Renal cortex interstitium (tissue), 11 donors: ENCODE results near the gene GABBR2. TPM values are rescaled to one million over a fixed set of nuclear protein-coding genes. Genes with fewer than 3 reads are reported as not detected.

Source experiments
- DNase-seq, 11 donors: peaks; one replicate each; pipeline ENCODE4 v3.0.0-alpha.2; 2013; ENCODE audit warnings: low read depth in 9 of 11, low spot score in 4 of 11; ENCODE audit errors: extremely low read depth in 1 of 11
- polyA plus RNA-seq, 3 donors: library from polyadenylated mRNA; unstranded; fragments of 120-200 nt; gene quantifications; one replicate each; pipeline ENCODE4 v1.2.1, GENCODE V29; 2013; ENCODE audit not compliant: insufficient read length in 3 of 3

Gene GABBR2
- polyA plus RNA-seq, 3 donors, result 4.5 to 5.2 (median 5.0) TPM

DNA sequence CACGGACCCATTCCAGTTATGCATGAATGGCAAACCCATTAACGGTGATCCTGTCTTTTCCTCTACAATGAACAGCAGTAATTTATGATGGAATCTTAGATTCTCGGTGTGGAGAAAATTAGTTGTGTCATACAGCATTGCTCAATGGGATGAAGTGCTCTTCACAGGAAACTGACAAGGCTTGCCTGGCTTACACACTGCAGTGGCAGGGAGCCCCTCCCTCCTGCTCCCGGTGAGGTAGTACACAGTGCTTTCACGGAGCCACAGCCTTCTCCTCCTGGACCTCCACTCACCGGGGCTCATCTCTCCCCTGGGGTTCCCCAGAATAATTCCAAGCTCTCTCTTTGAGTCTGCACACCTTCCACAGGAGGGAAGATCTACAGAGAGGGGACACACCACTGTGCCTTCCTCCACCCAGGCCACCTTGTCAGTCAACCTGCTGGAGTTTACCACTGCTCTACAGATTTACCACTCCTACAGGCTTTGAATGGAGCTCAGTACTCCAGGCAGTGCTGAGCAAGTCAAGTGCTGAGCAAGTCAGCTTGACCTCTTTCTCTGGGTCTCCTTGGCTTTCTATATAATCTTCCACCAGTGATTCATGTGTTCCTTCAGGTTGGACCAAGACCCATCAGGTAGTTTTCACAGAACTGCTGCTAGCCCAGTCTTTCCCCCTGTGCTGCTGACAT lies 394.2 kb downstream of the GABBR2 start:
- no peak for DNase-seq

DNA sequence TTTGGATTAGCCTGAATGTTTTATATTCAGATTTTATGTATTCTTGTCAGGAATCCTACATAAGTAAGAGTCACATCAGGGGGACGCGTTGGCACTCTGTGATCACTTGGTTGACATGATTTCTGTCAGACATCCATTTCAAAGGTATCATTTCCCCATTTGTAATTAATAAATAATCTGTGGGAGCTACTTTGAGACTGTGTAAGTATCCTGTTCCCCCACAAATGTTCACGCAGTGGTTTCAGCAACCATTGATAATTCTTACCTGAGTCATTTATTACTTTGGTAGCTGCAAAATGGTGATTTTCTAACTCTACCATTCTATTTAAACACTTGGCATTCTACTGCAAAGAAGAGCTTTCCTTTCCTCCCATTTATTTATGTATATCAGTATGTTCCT lies 396.4 kb downstream of the GABBR2 start:
- DNase-seq, result no peak

DNA sequence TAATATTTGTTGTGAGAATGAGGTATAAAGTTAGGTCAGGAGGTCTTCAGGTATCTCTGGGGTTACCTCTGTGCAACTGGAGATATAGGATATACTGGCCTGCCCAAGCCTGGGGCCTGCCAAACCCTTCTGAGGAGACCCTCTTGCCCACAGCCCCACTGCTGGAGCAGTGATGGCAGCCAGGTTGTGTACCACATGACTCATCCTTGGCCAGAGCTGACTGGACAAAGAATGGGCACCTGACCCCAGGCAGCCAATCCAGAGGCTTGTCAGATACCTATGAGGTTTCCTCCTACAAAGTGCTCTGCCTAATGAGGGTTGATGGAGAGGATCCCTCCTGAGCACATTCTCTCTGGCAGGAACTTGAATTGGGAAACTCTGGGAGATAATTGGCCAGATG lies 397.2 kb downstream of the GABBR2 start:
- no peak for DNase-seq

DNA sequence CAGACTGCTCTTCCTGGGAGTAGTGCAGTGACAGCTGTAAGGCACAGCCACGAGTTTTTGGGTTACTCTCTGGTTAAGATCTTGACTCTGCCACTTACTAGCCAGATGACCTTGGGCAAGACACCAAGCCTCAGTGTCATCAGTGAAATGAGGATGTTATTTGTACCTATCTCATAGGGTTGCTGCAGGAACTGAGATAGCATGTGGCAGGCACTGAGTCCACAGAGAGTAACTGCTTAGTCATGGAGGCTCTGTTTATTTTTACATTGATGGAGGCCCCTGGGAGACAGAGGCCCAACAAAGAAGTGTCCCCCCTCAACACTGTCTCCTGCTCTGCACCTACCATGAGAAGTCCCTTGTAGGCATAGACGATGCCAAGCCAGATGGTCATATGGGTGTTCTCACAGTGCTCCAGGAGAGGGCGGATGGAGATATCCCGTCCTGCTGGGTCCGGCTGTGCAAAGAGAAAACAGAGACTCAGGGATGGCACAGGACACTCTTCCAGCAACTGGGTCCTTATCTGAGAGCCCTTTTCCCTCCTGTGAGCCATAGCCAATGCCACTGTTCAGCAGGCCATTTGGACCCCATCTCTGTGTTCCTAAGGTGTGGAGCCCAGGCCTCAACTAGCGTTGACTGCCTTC lies 397.9 kb downstream of the GABBR2 start:
- no peak for DNase-seq

DNA sequence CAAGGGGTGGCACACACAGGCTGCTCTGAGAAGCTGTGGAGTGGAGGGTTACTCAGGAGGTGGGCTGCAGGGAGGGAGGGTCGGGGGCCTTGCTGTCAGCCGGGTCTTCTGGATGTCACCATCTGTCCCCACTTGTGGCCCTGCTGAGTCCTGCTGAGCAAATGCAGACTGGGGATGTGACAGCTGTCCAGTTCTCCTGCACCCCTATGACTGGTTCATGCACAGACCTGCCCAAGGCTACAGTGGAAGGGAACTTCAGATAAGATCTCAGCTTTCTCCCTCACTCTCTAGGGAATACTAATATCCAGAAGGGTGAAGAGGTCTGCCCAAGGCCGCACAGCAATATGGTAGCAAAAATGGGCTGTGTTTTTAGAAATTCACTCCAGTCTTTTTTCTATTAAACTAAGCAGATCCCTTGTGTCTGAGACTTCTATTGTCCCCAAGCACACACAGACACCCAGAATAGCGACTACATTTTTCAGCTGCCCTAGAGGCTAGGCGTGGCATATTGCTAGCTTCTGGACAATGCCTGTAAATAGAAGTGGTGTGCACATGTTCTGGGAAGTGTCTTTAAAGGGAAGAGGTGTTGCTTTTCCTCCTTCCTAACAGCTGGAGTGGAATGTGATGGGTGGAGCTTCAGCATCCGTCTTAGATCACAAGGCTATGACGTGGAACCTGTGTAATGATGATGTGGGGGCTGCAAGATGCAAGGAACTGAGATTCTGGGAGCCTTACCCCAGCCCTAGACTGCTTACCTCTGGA lies 402.2 kb downstream of the GABBR2 start:
- DNase-seq, result no peak

DNA sequence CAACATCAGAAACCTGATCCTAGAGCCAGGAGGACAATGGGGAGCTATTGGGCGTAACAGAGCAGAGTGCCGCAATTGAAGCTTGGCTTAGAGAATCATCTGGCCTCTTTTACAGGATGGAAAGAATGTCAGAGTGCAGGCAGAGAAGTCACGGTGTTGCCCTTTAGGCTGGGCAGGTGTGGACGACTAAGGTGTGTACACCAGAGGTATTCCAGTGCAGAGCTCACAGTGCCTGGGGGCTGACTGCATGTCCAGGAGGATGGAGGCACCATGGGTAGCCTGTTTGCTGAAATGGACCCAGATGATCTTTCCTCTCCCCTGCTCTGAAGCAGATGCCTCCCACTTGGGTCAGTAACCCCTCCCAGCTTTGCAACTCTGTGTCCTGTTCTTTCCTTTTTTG lies 404.4 kb downstream of the GABBR2 start:
- no peak for DNase-seq

DNA sequence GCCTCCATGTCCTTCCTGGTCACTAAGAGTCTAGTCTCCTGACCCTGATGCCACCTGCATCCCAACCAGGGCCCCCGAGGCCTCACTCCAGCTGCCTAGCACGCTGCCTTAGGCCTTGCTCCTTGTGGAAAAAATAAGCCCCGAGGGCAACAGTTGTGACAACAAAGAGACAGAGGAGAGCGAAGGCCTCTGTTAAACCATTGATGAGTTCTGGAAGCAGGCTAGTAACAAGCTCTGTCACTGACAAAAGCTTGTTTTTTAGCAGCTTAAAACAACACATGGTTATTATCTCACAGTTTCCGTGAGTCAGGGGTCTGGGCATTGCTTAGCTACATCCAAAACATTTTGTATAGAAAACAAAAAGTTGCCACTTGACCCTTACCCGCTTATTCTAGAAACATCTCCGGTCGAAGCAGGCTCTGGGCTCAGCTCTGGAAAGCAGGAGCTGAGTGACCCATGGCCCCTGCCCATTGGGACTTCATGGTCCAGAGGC lies 405.1 kb downstream of the GABBR2 start:
- DNase-seq, result no peak

DNA sequence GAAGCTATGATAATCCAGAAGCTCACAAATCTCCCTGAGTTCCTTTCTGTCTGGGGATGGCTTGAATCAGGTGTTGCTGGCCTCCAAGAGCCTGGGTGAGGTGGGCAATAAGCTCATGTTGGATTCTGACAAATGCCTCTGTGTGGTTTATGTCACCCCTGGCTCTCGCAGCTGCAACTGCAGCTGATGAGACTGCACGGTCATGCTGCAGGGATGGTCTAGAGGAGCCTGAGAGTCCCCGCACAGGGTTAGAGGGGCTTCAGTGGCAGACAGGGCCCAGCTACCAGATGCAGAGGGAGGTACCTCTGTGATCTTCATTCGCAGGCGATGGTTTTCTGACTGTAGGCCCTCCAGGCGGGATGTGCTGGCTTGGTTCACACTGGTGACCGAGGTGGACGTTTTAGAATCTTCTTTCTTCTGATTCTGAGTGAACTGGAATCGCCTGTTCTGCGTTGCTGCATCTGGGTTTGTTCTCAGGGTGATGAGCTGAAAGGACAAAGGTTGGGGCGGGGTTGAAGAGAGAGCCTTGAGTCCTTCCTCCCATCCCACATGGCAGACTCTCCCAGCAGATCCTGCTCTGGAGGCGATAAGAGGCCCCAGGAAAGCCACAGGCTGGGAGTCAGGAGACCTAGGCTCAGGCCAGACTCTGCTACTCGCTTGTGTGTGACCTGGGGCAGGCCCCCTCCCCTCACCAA lies 405.6 kb downstream of the GABBR2 start:
- DNase-seq, result no peak

DNA sequence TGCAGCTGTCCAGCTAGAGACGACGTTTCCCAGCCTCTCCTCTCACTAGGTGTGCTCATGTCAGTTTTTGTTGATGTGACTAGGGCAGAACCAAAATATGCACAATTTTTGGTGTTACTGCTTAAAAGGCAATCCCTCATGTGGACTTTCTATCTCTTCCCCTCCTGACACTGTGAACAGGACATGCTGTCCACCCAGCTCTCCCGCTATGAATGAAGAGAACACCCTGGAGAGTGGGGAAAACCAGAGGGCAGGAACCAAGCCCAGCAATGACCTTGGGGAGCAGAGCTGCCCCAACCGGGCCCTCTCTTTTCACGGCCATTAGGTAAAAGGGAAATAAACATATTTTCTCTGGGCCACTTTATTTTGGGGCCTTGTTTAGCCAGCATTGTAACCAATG lies 406.6 kb downstream of the GABBR2 start:
- no peak for DNase-seq

DNA sequence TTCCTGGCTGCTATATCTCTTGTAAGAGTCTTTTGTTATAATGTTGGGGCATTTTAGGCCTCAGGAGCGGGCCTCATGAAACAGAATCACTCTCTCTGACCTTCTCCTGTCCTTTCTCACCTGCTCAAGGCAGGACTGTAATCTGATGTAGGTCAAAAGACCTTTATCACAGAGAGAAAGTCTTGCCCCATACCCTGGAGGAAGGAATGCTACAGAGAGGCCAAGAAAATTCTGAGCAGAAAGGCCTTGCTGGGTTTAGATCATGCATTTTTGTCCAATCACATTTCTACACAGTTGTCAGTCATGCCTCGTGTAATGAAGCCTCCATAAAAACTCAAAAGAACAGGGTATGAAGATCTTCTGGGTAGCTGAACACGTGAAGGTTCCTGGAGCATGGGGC lies 408.1 kb downstream of the GABBR2 start:
- no peak for DNase-seq

DNA sequence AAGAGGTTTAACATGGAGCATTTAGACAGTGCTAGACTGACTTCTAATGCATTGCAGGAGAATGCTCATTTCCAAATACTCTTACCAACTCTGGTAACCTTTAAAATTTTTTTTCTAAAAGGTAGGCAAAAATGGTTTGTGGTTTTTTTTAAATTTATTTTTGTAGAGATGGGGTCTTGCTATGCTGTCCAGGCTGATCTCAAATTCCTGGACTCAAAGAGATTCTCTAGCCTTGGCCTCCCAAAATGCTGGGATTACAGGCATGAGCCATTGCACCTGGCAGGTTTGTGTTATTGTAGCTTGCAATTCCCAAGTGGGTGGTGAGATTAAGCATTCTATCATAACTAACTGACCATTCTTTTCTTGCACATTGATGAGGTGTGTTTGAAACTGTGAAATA lies 410.3 kb downstream of the GABBR2 start:
- DNase-seq, result no peak

DNA sequence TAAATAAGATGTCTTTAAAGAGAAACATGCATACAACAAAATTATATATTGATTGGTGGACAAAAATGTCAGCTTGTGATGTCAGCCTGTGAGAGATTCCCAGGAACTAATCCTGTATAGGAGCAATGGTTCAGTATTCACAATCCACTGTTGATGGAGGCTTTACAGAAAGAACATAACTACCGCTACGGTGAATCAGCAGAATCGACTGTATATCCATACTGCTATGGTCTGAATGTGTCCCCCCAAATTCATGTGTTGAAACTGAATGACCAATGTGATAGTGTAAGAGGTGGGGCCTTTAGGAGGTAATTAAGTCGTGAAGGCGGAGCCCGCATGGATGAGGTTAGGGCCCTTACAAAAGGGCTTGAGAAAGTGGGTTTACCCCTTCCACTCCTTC lies 412.9 kb downstream of the GABBR2 start:
- no peak for DNase-seq

DNA sequence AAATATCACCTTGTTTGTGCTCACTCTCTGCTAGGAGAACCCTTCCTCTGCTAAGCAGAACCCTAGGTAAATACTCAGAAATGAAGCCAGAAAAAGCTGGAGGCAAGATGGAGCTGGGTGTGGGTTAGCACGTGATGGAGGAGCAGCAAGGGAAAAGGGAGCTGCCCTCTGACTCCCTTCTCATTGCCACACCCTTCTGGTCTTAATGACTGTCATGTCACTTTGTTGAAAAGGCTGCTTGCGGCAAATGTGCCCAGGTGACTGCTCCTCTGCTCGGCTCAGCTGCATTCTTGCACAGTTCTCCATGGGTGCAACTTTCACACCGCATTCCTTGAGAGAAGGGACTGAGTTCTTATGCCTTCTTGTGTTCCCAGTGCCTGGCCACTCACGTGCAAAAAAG lies 416.9 kb downstream of the GABBR2 start:
- DNase-seq, result no peak

DNA sequence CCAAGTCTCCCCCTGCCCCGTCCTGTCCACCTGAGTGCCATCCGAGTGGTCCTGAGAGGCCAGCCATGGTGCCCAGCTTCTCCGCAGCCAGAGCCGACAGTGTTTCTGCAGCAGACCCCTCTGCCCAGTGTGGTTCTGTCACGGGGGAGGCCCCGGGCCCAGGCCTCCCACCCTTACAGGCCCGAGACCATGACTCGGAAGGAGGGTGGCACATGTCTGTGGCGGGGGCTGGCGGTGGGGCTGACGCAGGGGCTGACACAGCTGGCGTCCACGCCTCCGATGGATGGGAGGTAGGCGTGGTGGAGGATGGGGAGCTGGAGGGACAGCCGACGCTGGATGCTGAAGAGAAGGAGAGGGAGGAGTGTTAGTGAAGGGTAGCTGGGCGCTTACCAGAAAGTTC lies 418.3 kb downstream of the GABBR2 start:
- DNase-seq, result no peak

DNA sequence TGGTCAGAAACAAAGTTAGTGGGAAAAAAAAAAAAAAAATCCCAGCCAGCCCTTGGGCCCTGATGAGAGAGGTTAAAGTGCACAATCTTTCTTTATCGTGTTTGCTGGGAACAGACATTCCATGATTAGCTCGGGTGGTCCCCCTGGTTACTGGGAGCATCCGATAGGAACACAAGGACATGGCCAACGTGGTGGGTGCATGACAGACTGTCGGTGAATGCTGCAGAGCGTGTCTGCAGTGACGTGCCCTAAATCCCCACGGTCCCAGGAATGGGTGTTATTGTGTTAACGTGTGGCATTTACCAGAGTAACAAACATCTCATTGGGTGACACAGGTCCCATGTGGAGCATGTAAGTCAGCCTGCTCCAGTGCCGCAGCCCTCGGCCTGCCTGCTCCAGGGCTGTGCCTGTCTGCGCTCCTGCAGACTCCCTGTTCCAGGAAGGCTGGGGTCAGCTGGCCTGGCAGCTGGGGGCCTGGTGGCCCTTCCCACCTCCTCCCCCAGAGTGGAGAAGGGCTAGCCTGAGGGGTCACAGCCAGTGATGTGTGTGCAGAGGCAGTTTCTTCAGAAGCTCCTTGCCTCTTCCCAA lies 419.0 kb downstream of the GABBR2 start:
- DNase-seq, result no peak

DNA sequence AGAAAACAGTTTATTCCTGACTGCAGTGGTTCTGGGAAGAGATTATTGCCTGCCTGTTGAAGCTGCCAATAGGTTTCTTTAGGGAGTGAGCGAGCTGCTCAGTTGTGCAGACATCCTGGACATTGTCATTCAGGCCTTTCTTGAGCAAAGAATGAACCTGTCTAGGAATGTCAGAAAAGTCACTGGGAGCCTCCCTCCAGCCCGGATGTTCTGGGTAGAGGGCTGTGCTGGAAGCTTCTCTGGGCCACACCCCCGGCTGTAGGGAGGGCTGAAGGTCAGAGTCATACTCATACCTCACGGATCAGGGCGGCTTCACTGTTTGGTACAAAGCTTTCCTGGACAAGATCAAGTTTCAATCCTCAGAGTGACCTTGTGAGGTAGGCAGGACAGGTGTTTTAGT lies 419.9 kb downstream of the GABBR2 start:
- DNase-seq, result no peak

DNA sequence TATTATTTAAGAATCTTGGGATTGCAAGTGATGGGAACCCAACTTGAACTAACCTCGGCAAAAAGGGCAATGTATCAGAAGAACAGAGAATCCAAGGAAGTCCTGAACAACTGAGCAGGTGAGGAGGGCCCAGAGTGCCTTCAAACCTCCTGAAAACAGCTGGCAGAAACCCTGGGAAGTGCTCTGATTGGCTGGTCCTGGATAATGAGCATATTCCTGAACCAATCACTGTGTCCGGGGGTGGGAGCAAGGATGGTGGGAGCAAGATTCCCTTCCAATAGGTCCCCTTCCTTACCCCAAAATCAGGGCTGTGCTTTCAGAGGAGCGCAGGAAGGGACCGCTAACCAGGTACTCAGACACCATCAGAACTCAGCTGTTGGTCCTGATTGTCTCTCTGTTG lies 421.4 kb downstream of the GABBR2 start:
- DNase-seq, result no peak

DNA sequence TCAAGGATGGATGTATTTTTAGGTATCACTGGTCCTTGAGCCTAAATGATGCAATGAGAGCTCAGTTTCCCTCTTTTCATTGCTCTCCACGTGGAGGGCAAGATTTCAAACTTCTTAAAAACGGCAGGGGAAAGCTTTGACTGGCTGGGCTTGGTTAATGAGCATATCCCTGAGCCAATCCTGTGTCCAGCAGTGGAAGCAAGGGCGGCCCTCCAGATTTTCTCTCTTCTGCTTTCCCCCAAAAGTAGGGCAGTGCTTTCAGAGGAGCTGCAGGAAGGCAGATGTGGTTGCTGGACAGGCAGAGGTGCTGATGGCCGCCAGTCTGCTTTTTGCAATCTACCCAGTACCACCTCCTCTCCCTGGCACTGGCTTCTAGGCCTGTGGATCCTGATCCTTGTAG lies 423.3 kb downstream of the GABBR2 start:
- DNase-seq, result no peak

DNA sequence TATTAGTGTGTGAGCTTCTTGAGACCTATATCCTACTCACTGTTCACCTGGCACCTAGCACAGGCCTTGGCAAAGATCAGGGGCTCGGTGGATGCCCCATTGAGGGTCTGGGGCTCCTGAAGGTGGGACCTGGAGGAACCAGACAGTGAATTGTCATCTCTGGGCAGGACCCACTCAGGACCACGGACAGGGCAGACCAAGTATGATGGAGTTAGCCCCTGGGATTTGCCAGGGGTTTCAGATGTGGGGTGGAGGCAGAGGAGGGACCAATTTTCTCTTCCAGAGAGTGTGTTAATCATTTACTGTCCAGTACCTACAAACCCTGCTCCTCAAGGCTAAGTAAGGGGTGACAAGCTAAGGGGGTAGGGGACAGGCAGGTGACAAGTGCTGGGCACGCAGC lies 424.0 kb downstream of the GABBR2 start:
- DNase-seq, result no peak
